ENCODE measurements around the gene AKR1E2. TPM values are rescaled to one million over a fixed set of nuclear protein-coding genes. Genes with fewer than 3 reads are reported as not detected.

AKR1E2 gene
- total RNA-seq = 5.8 and 29.2 TPM in 2 replicates

DNA sequence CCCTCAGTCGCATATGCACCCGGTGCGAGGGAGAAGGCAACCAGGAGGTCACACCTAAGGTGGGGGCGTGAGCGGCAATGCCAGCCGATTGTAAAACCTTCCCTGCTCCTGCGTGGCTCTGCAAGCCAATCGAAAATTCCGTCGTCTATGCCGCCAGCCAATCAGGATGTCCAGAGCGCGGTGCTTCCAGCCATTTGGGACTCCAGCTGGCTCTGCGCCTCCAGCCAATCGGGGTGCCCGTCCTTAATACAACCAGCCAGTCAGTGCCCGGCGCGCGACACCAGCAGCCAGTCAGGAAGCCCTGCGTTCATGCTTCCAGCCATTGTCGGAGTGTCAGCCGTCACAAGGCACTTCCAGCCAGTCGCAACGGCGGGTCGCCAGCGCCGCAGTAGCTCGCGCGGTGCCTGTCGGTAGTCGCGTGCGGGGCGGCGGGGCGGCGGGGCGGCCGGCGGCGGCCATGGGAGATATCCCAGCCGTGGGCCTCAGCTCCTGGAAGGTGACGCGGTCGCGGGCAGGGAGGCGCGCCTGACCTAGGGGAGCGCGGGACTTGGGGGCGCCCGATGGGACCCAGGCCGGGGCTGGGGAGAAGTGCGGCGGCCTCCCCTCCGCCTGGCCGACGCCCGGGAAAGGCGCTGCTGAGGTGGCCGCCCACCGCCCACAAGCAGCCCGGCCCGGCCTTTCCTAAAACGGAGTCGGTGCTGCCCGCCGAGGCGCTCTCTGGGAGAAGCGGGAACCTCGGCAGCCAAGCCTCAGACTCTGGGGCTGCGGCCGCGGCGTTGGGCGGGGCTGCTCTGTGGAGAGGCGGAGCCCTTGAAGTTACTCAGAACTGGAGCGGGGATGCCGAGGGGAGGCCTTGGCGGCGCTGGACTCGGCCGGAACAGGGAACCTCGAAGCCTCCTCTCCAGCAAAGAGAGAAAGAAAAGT, at the start of gene AKR1E2:
AKR1E2 (plus strand) TSS at position 340 of the 924 bp plus-strand sequence; CDS start at position 458, 118 bp downstream.

Other genes with a start within 250 kb of the AKR1E2 start
- 152 and 278 TPM in 2 replicates for gene AKR1C1, start 137.2 kb downstream of the AKR1E2 start, total RNA-seq
- 218 and 721 TPM in 2 replicates for gene AKR1C2, start 177.7 kb downstream of the AKR1E2 start, total RNA-seq

Data from tracheal epithelial cell (primary cell).